Measurements from ENCODE around the gene LAMTOR3. TPM values are rescaled to one million over a fixed set of nuclear protein-coding genes. Genes with fewer than 3 reads are reported as not detected.

Gene LAMTOR3
- total RNA-seq, 4 donors from 2014 or later, result 34.4 to 49.5 (median 39.3) TPM

DNA sequence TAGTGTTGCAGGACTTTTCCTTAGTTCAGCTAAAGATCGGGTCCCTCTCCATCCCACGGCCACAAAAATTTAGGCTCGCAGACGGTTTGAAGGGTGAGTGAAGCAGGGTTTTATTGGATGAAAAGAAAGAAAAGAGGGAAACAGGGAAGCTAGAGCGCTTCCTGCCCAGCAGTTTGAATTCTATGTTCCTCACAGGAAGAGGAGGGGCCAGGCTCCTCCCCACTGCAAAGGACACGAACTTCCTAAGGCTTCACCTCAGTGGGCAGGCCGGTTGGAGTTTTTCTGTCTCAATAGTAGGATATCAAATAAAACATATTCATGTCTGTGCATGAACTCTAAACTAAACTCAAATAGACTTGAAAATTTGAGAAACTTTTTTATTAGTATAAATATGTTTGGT lies 50.2 kb downstream of the LAMTOR3 start:
- H3K4me1 ChIP-seq, result no peaks in the 10 kb centered on the region
- TF ChIP-seq, protein P1, sequence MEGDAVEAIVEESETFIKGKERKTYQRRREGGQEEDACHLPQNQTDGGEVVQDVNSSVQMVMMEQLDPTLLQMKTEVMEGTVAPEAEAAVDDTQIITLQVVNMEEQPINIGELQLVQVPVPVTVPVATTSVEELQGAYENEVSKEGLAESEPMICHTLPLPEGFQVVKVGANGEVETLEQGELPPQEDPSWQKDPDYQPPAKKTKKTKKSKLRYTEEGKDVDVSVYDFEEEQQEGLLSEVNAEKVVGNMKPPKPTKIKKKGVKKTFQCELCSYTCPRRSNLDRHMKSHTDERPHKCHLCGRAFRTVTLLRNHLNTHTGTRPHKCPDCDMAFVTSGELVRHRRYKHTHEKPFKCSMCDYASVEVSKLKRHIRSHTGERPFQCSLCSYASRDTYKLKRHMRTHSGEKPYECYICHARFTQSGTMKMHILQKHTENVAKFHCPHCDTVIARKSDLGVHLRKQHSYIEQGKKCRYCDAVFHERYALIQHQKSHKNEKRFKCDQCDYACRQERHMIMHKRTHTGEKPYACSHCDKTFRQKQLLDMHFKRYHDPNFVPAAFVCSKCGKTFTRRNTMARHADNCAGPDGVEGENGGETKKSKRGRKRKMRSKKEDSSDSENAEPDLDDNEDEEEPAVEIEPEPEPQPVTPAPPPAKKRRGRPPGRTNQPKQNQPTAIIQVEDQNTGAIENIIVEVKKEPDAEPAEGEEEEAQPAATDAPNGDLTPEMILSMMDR (IDR thresholded peaks at IDR 0.05), result no peak
- no peak for TF ChIP-seq EP300 (IDR thresholded peaks at IDR 0.05)
- no peak for TF ChIP-seq POLR2A (IDR thresholded peaks at IDR 0.05)
- no peaks in the 10 kb centered on the region for H3K36me3 ChIP-seq
- H3K9me3 ChIP-seq, result no peaks in the 10 kb centered on the region
- H3K27me3 ChIP-seq, result no peaks in the 10 kb centered on the region
- H3K27ac ChIP-seq, result no peak overlapping the region
- DNase-seq (ENCODE audit: low spot score in 2 of 2), result no peak
- 83% methylated on average over 7 of the region's 7 CpGs for WGBS
- H3K4me3 ChIP-seq, result no peak overlapping the region

DNA sequence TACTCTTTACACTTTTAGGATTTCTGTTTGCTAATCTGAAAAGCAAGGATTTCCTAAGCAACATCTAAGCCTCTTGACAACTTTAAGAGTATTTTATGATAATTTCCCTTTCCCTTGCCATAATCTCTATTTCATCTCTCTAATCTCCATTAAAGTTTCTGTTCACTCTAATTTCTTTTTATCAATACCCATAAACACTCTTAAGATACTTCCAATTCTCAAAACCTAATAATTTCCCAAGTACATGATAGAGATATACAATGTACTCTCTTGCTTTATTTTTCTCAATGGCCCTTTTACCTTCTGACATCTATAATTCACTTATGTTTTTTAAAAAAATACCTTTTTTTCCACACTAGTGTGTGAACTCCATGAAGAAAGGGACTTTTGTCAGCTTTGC lies 50.8 kb downstream of the LAMTOR3 start:
- Histone ChIP-seq H3K27ac (no peak overlapping the region), H3K36me3 (no peaks in the 10 kb centered on the region), H3K4me1 (no peaks in the 10 kb centered on the region), H3K27me3 (no peaks in the 10 kb centered on the region), H3K4me3 (no peak overlapping the region), H3K9me3 (no peaks in the 10 kb centered on the region)
- DNase-seq (ENCODE audit: low spot score in 2 of 2), result no peak
- TF ChIP-seq POLR2A (IDR thresholded peaks at IDR 0.05) (no peak), EP300 (IDR thresholded peaks at IDR 0.05) (no peak), POLR2AphosphoS5 (IDR thresholded peaks at IDR 0.05) (no peak)
- TF ChIP-seq, protein P1 (IDR thresholded peaks at IDR 0.05), result no peak

DNA sequence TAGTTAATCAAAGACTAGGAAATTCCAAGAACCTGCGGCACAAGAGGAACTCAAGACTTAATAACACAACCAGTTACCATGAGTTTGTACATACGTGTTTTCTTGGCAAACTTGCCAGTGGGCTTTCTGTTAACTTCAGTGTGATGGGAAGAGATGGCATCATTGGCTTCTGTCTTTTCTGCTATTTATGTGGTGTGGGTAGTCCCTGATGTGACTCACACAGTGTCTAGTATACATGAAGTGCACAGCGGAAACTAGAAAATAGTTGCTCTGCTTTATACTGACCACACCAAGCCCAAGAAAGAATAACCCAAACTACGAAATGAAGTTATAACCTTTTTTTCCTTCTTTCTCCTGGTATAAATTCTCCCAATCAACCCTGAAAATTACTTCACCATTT lies 53.1 kb downstream of the LAMTOR3 start:
- no peak for DNase-seq (ENCODE audit: low spot score in 2 of 2)
- H3K9me3 ChIP-seq, result no peaks in the 10 kb centered on the region
- TF ChIP-seq, protein P1 (IDR thresholded peaks at IDR 0.05), result no peak
- TF ChIP-seq EP300 (IDR thresholded peaks at IDR 0.05) (no peak), POLR2A (IDR thresholded peaks at IDR 0.05) (no peak), POLR2AphosphoS5 (IDR thresholded peaks at IDR 0.05) (no peak)
- peaks cover 6% of the 10 kb centered on the region for H3K36me3 ChIP-seq
- H3K27ac ChIP-seq, result no peak overlapping the region
- 92% methylated on average over 4 of the region's 4 CpGs for WGBS
- no peaks in the 10 kb centered on the region for H3K4me1 ChIP-seq
- no peak overlapping the region for H3K4me3 ChIP-seq
- H3K27me3 ChIP-seq, result no peaks in the 10 kb centered on the region

DNA sequence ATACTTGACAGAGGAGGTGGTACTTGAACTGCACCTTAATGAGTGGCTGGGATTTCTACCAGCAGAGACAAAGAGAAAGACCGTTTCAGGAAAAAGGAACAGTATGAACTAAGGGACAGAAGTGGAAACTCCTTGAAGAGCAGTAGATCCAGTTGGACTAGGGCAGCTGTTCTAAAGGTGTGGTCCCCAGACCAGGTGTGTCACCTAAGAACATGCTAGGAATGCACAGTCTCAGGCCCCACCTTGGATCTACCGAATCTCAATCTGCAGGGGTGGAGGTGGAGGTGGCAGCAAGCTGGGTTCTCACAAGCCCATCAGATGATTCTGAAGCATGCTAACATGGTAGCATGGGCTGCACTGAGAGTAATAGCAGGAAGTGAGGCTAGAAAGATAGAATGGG lies 55.3 kb downstream of the LAMTOR3 start:
- peaks cover 6% of the 10 kb centered on the region for H3K36me3 ChIP-seq

DNA sequence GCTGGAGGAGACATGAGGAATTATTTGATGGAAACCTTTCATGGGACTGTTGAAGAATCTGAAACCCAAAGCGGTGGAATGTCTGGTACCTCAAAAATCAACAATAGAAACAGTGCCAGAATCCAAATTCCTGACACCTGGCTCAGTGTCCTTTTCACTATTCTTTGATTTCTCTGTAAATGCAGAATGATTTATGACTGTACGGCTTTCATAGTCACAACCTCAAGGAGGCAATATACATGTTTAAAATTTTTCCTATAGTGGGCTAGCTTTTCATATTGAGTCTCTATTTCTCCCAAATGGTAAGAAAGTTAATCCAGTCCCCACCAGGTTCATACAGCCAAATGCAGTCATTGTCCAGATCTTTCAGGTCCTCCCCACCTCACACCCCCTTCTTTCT lies 58.3 kb downstream of the LAMTOR3 start:
- Histone ChIP-seq H3K9me3 (no peaks in the 10 kb centered on the region), H3K36me3 (peaks cover 6% of the 10 kb centered on the region), H3K4me1 (no peaks in the 10 kb centered on the region), H3K27ac (no peak overlapping the region), H3K4me3 (no peak overlapping the region), H3K27me3 (no peaks in the 10 kb centered on the region)
- no peak for DNase-seq (ENCODE audit: low spot score in 2 of 2)
- WGBS, result 92% methylated on average over 2 of the region's 2 CpGs
- TF ChIP-seq POLR2A (IDR thresholded peaks at IDR 0.05) (no peak), EP300 (IDR thresholded peaks at IDR 0.05) (no peak), POLR2AphosphoS5 (IDR thresholded peaks at IDR 0.05) (no peak)
- TF ChIP-seq, protein P1 (IDR thresholded peaks at IDR 0.05), result no peak

More for the DNA sequence above, 55.3 kb downstream of the LAMTOR3 start:
- TF ChIP-seq EP300 (IDR thresholded peaks at IDR 0.05) (no peak), POLR2A (IDR thresholded peaks at IDR 0.05) (no peak), POLR2AphosphoS5 (IDR thresholded peaks at IDR 0.05) (no peak)
- TF ChIP-seq, protein P1 (IDR thresholded peaks at IDR 0.05), result no peak
- Histone ChIP-seq H3K4me3 (no peak overlapping the region), H3K27ac (no peak overlapping the region), H3K9me3 (no peaks in the 10 kb centered on the region), H3K27me3 (no peaks in the 10 kb centered on the region), H3K4me1 (no peaks in the 10 kb centered on the region)
- DNase-seq (ENCODE audit: low spot score in 2 of 2), result no peak
- 45% methylated on average over 2 of the region's 2 CpGs for WGBS
